ENCODE measurements around the gene SDCBP2.
A peak's percentile ranks its signal among the peaks of the same experiment; 100 is the strongest.

SDCBP2 gene

GRCh38 chr20:1293641-1294379 is 35.1 kb downstream of the SDCBP2 start:
- peak in 1 of 2 experiments; percentile 49 for DNase-seq

GRCh38 chr20:1292620-1293019 is 36.3 kb downstream of the SDCBP2 start:
- no peak for DNase-seq

- DNase-seq: no peak
Measured at GRCh38 chr20:1291191-1291741, 37.7 kb downstream of the SDCBP2 start.

GRCh38 chr20:1287787-1288569 is 41.0 kb downstream of the SDCBP2 start:
- DNase-seq: no peak

GRCh38 chr20:1287306-1287705 is 41.6 kb downstream of the SDCBP2 start:
- DNase-seq: no peak

- DNase-seq: no peak
Measured at GRCh38 chr20:1286267-1287024, 42.5 kb downstream of the SDCBP2 start.

GRCh38 chr20:1283522-1284510 is 45.1 kb downstream of the SDCBP2 start:
- DNase-seq: no peak

GRCh38 chr20:1282966-1283365 is 46.0 kb downstream of the SDCBP2 start:
- no peak for DNase-seq

GRCh38 chr20:1281279-1282057 is 47.5 kb downstream of the SDCBP2 start:
- no peak for DNase-seq

GRCh38 chr20:1280195-1281102 is 48.5 kb downstream of the SDCBP2 start:
- no peak for DNase-seq

GRCh38 chr20:1278993-1279392 is 49.9 kb downstream of the SDCBP2 start:
- DNase-seq: no peak

- DNase-seq: no peak
Measured at GRCh38 chr20:1277529-1278322, 51.2 kb downstream of the SDCBP2 start.

GRCh38 chr20:1275919-1276318 is 53.0 kb downstream of the SDCBP2 start:
- DNase-seq: no peak

GRCh38 chr20:1274485-1275311 is 54.2 kb downstream of the SDCBP2 start:
- DNase-seq: peak; percentile 29 to 59

- no peak for DNase-seq
Measured at GRCh38 chr20:1273366-1273765, 55.6 kb downstream of the SDCBP2 start.

- DNase-seq: no peak
Measured at GRCh38 chr20:1272368-1273100, 56.4 kb downstream of the SDCBP2 start.

GRCh38 chr20:1269850-1270249 is 59.1 kb downstream of the SDCBP2 start:
- DNase-seq: no peak

Data from NCI-H187 (cell line).